ENCODE results near the gene BICD2. TPM values are rescaled to one million over a fixed set of nuclear protein-coding genes. Genes with fewer than 3 reads are reported as not detected.

The BICD2 gene
- total RNA-seq, 6 donors from 2014 or later: 33.8 to 50.1 (median 45.1) TPM

GRCh38 chr9:92728831-92729734, 35.5 kb downstream of the BICD2 start:
- H3K27me3 ChIP-seq: no peaks in the 10 kb centered on the region
- 66 to 87% methylated on average over 14 to 22 of the region's 22 CpGs for WGBS, 2 donors
- H3K9me3 ChIP-seq: no peaks in the 10 kb centered on the region
- no peak overlapping the region for H3K27ac ChIP-seq
- peak; percentile 54 to 73 for ATAC-seq (ENCODE audit: low FRiP score in 2 of 2)
- TF ChIP-seq CTCF (IDR thresholded peaks at IDR 0.05): peak in 4 of 6 experiments; percentile 11 to 54 (median 24)
- no peak for TF ChIP-seq POLR2AphosphoS5 (IDR thresholded peaks at IDR 0.05)
- peaks cover 20 to 45% (median 29%) of the 10 kb centered on the region in 4 donors for H3K4me1 ChIP-seq
- H3K4me3 ChIP-seq: no peak overlapping the region
- H3K36me3 ChIP-seq: peaks cover 3 to 28% (median 17%) of the 10 kb centered on the region in 4 donors
- peak in 1 of 2 donors; percentile 63 for DNase-seq

- Histone ChIP-seq H3K27ac (peak overlapping the region; percentile 25 to 51 (median 38)), H3K4me1 (peaks cover 26 to 56% (median 37%) of the 10 kb centered on the region in 4 donors), H3K27me3 (no peaks in the 10 kb centered on the region), H3K9me3 (no peaks in the 10 kb centered on the region), H3K36me3 (peaks cover 3 to 28% (median 17%) of the 10 kb centered on the region in 4 donors), H3K4me3 (no peak overlapping the region)
- 93 to 96% methylated on average over 13 to 14 of the region's 14 CpGs for WGBS, 2 donors
- no peak for ATAC-seq (ENCODE audit: low FRiP score in 2 of 2)
- TF ChIP-seq POLR2AphosphoS5 (IDR thresholded peaks at IDR 0.05) (no peak), EP300 (IDR thresholded peaks at IDR 0.05) (no peak), CTCF (IDR thresholded peaks at IDR 0.05) (no peak), POLR2A (IDR thresholded peaks at IDR 0.05) (no peak)
- DNase-seq: no peak
Observed at GRCh38 chr9:92727716-92728700, 36.6 kb downstream of the BICD2 start.

GRCh38 chr9:92726971-92727715, 37.5 kb downstream of the BICD2 start:
- no peak for TF ChIP-seq CTCF (IDR thresholded peaks at IDR 0.05)
- peak in 1 of 2 donors; percentile 15 for TF ChIP-seq POLR2AphosphoS5 (IDR thresholded peaks at IDR 0.05)
- TF ChIP-seq EP300 (IDR thresholded peaks at IDR 0.05): no peak
- Histone ChIP-seq H3K4me3 (no peak overlapping the region), H3K27me3 (no peaks in the 10 kb centered on the region), H3K36me3 (peaks cover 3 to 33% (median 23%) of the 10 kb centered on the region in 4 donors), H3K4me1 (peaks cover 28 to 65% (median 40%) of the 10 kb centered on the region in 4 donors), H3K9me3 (no peaks in the 10 kb centered on the region), H3K27ac (peak overlapping the region; percentile 25 to 51 (median 38))
- WGBS, 2 donors: 62 to 71% methylated on average over 9 to 12 of the region's 13 CpGs
- peak in 1 of 2 donors; percentile 21 for DNase-seq
- no peak for ATAC-seq (ENCODE audit: low FRiP score in 2 of 2)

- WGBS, 2 donors: 92 to 93% methylated on average over 4 of the region's 4 CpGs
- peaks cover 3 to 41% (median 30%) of the 10 kb centered on the region in 4 donors for H3K36me3 ChIP-seq
- H3K9me3 ChIP-seq: no peaks in the 10 kb centered on the region
- peaks cover 28 to 66% (median 40%) of the 10 kb centered on the region in 4 donors for H3K4me1 ChIP-seq
- no peaks in the 10 kb centered on the region for H3K27me3 ChIP-seq
- H3K27ac ChIP-seq: peak overlapping the region in 3 of 4 donors; percentile 11 to 51 (median 45)
- DNase-seq (no peak), ATAC-seq (ENCODE audit: low FRiP score in 2 of 2) (no peak)
- no peak for TF ChIP-seq CTCF (IDR thresholded peaks at IDR 0.05)
- no peak for TF ChIP-seq EP300 (IDR thresholded peaks at IDR 0.05)
- no peak for TF ChIP-seq POLR2AphosphoS5 (IDR thresholded peaks at IDR 0.05)
- no peak for TF ChIP-seq POLR2A (IDR thresholded peaks at IDR 0.05)
- H3K4me3 ChIP-seq: no peak overlapping the region
Observed at GRCh38 chr9:92726348-92726747, 38.3 kb downstream of the BICD2 start.

Data from upper lobe of left lung (tissue), 6 donors.